ENCODE results near the gene CGNL1.

DNA sequence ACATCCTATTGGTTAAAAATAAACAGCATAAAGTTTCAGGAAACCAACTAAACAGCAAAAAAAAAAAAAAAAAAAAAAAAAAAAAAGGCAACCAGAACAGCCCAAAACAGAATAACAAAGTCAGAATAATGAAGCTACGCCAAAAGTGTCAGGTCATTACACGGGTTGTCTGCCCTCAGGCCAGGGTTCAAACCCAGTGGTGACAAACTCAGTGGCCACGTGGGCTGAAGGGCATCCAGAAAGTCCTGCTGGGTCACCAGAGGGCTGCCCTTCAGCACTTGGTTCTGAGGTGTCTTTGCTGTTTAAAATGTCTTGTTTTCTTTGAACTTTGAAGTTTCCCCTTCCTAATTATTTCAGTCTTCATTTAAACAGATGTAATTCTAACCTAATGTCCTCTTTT is 61.3 kb downstream of the CGNL1 start:
- TF ChIP-seq CTCF (IDR thresholded peaks at IDR 0.05), result no peak
- TF ChIP-seq EZH2phosphoT487 (IDR thresholded peaks at IDR 0.05; ENCODE audit: borderline replicate concordance, low read depth), result no peak
- no peak for TF ChIP-seq GABPA (IDR thresholded peaks at IDR 0.05; ENCODE audit: low read depth)
- TF ChIP-seq ELF1 (IDR thresholded peaks at IDR 0.05), result no peak
- TF ChIP-seq TEAD4 (IDR thresholded peaks at IDR 0.05; ENCODE audit: borderline replicate concordance, insufficient read depth), result no peak
- no peak for TF ChIP-seq EP300 (IDR thresholded peaks at IDR 0.05; ENCODE audit: borderline replicate concordance in 1 of 2, low read depth in 1 of 2, low read length in 1 of 2)
- no peak for TF ChIP-seq NFIC (IDR thresholded peaks at IDR 0.05; ENCODE audit: borderline replicate concordance)
- no peak for TF ChIP-seq RAD21 (IDR thresholded peaks at IDR 0.05; ENCODE audit: low read length)
- TF ChIP-seq, protein P1, sequence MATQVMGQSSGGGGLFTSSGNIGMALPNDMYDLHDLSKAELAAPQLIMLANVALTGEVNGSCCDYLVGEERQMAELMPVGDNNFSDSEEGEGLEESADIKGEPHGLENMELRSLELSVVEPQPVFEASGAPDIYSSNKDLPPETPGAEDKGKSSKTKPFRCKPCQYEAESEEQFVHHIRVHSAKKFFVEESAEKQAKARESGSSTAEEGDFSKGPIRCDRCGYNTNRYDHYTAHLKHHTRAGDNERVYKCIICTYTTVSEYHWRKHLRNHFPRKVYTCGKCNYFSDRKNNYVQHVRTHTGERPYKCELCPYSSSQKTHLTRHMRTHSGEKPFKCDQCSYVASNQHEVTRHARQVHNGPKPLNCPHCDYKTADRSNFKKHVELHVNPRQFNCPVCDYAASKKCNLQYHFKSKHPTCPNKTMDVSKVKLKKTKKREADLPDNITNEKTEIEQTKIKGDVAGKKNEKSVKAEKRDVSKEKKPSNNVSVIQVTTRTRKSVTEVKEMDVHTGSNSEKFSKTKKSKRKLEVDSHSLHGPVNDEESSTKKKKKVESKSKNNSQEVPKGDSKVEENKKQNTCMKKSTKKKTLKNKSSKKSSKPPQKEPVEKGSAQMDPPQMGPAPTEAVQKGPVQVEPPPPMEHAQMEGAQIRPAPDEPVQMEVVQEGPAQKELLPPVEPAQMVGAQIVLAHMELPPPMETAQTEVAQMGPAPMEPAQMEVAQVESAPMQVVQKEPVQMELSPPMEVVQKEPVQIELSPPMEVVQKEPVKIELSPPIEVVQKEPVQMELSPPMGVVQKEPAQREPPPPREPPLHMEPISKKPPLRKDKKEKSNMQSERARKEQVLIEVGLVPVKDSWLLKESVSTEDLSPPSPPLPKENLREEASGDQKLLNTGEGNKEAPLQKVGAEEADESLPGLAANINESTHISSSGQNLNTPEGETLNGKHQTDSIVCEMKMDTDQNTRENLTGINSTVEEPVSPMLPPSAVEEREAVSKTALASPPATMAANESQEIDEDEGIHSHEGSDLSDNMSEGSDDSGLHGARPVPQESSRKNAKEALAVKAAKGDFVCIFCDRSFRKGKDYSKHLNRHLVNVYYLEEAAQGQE (IDR thresholded peaks at IDR 0.05; ENCODE audit: low read depth, low read length), result no peak
- no peak for TF ChIP-seq TAF1 (IDR thresholded peaks at IDR 0.05; ENCODE audit: borderline replicate concordance, low read depth, low read length)
- no peak for TF ChIP-seq CHD2 (IDR thresholded peaks at IDR 0.05; ENCODE audit: low read length, partially characterized antibody)
- no peak for TF ChIP-seq RFX5 (IDR thresholded peaks at IDR 0.05; ENCODE audit: low read length)
- TF ChIP-seq JUND (IDR thresholded peaks at IDR 0.05), result no peak
